Middle frontal gyrus (tissue), 1 donor: ENCODE data around the gene CORO1C.

Experiments
- DNase-seq: peaks from one replicate; pipeline ENCODE4 v3.0.0-alpha.2; 2015; ENCODE audit warnings: low spot score; ENCODE audit errors: extremely low spot score

CORO1C gene

DNA sequence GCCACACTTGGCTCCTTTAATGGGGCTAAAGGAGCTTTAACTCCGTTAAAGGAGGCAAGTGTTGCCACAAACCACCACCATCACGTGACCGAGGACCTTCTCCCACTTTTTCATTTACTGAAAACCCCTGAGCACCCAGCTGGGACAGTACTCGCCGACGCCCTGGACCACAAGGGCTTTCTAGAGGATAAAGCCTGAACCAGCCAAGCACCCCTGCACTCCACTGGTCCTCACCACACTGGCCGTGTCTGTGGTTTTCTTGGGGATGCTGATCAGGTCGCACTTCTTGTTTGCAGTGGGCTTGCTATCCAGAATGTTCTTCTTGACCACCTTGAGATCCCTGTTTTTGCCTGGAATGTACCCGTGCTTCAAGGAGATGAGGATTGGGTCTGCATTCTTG lies 82.9 kb downstream of the CORO1C start:
- DNase-seq, result no peak

DNA sequence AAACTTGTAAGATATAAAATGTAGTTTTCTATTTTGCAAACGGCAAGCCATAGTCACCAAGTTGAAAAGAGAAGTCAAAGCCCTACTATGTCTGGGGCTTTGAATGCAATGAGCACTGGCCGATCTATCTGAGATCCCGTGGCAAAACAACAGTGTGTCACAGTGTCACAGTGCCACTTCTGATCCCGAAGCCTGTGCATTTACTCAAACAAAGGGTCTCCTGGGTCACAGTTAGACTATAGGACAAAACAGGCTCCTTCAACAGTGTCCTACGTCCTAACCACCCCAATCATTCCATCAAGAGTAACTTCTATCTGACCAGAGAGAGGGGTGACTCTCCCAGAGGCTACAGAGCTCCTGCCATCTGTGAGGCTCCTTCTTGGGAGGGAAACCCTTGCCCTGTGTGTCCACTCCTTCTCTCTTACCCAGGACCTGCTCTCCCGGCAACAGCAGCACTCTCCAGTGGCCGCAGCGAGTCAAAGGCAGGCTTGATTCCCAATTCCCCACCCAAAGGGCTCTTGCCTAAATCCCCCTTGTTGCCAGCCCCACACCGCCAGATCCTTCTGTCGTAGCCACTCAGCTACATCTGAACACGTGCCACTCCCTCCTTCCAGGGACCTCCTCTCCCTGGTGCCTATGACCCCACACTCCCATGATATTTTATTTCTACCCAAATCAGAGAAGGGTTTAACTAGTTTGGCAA lies 83.6 kb downstream of the CORO1C start:
- DNase-seq, result no peak

DNA sequence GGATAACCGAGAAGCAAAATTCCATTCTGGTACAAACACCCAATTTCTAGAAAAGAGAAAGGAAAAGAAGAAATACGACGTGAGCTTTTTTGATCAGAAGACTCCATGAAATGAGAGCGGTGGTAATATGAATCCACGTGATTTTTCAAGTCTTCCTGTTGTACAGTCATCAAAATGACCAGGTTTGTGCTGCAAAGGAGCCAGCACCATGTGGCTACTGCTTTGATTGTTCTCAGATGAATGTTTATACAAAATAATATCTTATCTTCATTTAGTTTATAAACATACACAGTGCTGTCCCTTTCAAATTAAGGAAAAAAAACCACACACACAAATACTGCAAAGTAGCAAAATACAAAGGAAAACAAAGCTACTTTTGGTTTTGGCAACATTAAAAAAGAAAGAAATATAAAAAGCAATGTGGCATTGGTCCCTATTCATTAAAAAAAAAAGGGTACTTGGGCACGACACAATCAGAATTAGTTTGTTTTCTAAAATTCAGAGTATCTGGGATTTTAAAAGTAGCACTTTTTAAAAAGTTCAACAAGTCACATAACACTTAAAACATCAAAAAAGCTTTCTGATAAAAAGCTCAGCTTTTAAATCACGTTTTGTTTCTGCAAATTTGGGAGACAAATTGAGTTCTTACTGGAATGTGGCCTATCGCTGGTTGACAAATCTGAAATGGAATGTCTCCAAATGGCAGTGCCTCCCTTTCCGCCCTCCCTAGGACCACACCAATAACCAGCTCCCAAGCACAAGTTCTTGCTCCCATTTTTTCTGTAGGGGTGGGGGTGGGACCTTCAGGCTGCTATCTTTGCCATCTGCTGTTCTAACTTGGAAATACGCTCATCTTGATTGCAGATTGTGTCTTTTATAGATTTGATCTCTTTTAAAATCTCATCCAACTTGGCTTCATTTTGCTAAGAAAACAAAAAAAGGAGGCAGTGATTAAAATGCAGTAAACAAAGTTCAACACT lies 84.4 kb downstream of the CORO1C start:
- no peak for DNase-seq

DNA sequence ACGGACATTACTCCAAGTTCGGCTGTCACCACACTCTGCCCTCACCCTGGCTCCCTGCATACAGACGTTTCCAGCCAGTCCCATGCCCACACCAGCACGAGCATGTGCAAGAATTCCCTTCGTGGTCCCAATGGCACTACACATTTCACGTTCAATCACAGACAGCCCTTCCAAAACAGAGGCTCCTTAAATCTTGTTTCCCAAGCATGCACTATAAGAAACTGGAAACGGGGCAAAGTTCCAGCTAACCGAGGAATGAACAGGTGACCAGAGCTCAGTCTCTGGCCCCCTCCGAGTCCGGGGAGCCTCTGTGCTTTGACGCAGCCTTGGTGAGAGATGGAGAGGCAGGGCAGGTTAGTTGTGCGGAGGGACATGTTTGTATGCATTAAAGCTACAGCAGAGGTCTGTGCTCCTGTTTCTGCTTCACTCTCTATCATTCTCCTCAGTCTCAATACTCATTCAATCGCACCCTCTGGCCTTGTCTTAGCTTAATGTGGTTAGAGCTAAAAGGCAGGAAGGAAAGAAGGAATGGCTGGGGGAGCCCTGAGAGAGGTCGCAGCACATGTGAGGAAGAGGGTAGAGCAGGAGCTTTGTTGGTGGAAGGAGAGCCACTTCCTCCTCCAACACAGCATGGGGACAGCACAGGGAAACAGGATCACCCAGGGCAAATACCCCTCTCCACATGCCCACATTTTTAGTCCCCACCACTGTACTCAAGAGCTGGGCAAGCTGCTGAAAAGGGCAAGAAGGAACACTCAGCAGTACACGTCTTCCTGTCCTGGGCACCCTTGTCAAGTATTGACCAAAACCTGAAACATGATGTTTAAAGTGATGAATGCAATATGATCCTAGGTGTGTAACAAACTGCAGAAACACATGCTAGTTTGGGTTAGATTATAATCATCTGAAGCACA lies 85.4 kb downstream of the CORO1C start:
- DNase-seq, result no peak

DNA sequence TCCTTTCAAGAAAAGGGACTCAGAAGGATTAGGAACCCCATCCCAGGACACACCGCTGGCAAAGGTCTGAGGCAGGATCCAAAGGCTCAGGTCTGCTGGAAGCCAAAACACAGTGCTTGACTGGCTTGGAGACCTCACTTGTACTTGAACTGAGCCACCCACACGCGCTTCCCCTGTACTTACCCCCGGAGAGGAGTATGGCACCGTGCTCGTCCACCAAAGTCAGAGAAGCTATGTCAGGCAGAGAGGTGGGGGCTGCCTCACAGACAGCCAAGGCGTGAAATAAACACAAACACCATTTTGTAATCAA lies 86.6 kb downstream of the CORO1C start:
- no peak for DNase-seq

DNA sequence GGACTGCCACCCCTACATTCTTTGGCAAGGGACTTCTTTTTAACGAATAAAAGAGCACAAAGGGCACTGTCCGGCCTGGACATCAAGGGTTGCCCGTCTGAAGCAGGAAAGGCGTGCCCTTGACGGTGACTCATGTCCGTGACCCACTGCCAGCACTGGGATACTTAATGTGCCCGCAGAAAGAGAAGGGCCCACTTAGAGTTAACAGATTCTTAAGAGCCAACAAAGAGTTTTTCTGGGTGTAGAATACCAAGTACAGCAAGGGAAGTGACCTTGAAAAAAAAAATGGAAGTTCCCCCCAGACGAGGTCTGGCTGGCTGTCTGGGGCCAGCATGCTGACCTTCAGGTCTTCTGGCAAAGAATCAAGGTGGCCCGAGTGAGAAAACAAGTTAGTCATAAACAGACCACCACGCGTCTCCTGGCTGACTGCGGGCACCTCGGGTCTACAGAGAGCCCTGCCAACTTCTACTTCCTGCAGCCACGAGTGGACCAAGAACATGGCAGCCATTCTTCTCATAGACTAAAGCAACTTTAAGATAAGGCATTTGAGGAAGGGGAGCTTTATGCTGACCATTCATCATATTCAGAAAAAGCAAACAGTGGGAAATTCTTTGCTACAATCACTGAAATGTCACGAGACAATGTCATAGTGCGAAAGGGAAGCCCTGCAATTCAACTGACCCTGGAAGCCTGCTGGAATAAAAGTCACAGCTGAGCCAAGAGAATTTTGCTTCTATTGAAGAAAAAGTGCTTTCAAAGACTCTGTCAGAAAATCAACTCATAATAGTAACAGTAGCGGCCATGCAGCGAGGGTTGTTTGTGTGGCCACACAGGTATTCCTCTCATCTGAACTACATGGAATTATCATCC lies 87.1 kb downstream of the CORO1C start:
- no peak for DNase-seq

DNA sequence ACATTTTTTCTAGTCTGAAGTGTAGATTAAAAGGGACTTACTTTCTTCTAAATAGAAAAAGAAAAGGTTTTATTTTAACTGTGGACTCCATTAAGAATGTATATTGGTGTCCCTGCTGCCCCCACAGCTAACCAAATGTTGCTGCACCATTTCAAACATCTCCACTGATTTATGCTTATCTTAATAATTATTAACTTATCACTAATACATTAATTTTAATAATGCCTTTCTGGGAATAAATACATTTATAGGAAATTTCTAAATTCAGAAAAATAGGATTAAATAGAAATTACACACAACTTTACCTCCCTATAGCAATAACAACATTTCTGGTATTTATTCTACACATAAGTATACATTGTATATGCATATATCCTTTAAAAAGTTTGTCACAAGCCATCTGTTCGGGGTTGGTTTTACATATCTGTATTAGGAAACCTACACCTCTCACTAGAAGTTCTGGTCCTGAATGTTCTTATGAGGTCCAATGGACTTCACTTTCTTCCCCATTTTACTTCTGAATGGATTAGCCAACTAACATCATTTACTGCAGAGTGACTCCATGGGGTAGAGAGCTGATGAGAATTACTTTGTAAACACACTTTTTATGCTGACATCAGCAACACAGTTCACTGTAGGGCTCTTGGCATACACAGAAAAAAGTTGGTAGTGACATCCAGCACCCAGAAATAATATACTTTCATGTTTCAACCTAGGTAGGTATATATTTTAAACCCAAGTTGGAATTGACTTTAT lies 88.2 kb downstream of the CORO1C start:
- no peak for DNase-seq

DNA sequence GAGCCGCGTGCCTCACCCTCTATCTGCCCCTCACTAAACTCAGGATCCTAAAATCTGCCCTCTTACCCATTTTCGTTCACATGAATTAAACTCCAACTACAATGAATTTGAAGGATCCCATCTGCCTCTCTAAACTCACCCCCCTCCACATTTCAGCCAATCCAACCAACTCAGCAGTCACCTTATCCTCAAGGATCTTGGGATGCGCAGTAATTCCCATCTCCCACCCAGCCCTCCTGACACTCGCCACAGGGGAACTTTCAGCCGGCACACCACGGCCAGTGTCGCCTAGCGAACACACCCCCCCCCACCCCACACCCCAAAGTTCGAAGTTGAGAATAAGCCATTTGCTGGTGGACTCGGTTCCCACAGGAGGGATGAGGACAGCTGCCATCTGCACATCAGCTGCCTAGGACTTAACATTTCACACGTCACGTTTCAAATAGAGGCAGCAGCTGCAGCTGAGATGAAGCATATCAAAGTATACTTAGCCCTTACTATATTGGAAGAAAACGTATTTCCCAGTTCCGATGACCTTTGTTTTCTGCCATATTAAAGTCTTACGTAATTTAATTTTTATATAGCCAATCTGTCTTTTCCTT lies 88.9 kb downstream of the CORO1C start:
- no peak for DNase-seq

DNA sequence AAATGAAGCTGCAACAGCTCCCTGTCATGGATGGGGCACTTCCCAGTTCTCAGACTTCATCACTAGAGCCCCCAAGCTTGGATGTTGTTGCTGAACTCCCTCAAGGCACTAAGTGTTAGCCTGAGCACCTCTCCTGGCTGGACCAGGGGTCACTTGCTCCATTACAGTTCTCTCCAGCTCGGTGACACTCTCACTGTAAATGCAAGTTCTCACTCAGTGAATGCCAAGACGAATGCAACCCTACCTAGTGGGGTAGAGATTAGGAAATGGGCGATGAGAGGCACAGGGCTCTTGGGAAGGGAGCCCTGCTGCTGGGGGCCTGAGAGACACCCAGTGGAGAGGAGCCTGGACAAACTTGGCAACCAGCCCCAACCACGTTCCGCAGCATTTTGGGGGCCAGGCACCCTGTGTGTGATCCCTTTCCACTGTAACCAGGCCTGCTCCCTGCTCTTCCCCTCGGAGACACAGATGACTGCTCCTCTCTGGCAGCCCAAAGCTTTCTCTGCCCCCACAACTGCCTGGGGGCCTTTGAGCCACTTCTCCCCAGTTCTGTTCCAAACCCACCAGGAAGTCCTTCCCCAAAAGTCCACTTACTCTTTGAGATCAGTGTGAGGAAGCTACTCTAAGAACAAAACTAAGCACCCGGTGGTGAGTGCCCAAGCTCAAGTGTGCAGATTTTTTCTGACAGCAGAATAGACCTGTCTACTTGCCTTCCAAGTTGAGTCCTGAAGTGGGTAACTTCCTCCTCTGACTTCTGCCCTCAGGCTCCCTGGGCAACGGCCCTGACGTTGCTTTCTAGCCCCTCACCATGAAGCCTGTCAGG lies 89.7 kb downstream of the CORO1C start:
- DNase-seq, result no peak

DNA sequence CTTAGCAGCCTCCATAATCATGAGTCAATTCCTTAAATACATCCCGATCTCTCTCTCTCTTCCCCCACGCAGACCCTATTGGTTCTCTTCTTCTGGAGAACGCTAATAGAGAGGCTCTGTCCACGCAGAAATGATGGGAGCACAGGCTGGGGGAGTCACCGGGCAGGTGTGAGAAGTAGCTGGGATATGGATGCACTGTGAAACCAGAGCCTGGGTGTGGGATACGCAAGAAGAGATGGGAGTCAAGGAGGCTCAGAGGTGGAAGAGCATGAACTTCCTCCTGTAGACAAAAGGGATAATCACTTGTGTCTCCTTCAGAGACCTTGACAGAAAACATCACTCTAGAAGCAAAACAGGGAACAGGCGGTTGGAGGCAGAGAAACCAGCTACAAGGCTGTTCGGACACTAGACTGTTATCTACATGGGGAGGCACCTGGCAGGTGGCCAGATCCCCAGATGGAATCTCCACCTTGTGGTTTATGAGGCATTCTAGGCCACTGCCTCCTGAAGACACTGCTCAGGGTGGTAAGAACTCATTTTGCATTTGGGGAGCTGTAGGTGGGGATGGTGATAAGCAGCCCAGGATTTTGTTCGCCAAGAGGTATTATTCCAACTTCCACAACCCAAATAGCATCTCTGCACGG lies 90.4 kb downstream of the CORO1C start:
- no peak for DNase-seq

DNA sequence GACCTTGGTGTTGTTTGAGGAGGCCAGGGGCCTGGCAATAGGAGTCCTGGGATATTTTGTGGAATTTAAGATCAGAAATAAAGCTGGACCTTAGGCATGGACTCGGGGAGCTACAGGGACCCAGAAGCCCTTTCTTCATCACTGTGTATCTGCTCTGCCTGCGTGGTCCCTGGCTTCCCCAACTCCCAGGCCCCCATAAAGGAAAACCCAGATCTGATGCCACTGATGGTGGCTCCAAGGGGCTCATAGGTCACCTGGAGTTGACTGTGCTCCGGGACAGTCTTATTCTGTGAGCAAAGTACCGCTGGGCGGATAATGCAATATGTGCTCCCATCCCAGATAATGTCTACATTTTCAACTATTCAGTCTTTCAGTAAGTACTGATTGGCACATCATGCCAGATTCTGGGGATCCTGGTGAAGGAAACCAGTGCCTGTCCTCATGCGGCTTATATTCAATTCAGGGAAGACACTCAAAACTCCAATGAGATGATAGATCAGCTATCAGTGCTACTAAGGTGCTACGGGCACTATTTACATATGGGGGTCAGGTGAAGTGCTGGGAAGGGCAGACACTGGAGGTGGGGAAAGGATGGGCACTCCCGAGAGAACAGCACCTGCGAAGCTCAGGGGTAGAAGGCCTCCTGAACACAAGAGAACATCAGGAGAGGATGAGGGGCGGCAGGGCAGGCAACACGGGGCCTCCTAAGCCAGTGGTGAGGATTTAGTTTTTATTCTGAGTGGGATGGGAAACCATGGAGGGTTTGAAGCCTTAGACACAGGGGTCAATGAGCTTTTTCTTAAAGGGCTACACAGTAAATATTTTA lies 92.1 kb downstream of the CORO1C start:
- DNase-seq, result no peak

DNA sequence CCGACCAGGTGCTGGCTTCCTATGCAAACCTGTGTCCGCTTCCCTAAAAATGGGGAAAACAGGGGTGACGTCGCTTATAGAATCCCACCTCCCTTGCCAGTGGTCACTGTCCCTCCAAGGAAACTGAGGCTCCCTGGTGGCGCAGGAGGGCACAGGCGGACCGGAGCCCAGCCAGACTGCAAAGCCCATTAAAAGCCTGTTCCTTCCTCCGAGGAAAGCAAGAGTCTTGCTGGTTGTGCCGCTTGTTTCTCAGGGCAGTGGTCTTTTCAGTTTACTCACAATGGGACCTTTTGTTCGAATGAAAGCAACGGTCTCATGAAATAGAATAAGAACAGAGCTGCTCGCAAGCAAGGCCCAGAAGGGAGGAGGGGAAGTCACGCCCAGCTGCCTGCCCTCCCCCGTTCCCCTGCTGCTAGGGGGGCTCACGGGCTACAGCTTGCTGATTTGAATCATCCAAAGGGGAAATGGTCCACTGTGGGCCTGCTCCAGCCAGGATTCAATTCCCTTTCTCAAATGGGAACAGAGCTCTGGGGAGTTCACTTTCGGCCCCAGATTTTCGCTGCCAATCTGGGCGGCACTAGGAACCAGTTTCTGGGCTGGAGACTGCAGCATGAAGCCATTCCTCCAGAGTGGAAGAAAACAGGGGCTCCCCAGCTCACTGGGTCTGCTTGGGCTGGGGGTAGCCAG lies 93.0 kb downstream of the CORO1C start:
- DNase-seq, result no peak

DNA sequence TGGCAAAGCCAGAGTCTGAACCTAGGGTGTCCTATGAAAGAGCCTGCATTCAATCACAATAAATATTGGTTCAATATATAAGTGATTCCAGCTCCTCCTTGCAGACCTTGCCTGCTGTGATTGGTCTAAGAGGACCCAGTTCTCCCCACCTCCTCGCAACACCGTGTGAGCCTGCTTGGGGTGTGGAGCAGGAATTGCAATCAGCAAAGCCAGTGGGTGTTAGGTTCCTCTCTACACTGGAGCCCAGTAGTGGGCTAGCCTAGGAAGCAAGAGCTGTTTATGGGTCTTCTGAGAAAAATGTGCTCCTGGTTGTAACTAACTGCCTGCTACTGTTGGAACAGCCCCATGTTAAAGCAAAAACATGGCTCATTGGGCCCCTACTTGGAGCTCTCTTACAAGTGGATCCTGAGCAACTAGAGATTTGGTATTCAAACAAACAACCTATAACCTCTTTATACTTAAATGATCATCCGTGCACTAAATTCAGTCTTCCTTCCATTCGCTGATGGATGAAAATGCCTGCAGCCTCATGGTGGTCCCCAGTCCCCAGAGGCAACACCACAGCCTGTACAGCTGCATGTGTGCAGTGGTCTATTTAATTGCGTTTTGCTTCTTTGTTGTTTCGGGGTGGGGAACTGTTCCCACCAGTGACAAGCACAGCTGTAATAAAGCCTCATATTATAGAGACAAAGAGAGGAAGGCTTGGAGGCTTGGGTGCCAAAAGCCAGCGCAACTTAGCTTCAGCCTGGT lies 93.9 kb downstream of the CORO1C start:
- DNase-seq, result no peak

DNA sequence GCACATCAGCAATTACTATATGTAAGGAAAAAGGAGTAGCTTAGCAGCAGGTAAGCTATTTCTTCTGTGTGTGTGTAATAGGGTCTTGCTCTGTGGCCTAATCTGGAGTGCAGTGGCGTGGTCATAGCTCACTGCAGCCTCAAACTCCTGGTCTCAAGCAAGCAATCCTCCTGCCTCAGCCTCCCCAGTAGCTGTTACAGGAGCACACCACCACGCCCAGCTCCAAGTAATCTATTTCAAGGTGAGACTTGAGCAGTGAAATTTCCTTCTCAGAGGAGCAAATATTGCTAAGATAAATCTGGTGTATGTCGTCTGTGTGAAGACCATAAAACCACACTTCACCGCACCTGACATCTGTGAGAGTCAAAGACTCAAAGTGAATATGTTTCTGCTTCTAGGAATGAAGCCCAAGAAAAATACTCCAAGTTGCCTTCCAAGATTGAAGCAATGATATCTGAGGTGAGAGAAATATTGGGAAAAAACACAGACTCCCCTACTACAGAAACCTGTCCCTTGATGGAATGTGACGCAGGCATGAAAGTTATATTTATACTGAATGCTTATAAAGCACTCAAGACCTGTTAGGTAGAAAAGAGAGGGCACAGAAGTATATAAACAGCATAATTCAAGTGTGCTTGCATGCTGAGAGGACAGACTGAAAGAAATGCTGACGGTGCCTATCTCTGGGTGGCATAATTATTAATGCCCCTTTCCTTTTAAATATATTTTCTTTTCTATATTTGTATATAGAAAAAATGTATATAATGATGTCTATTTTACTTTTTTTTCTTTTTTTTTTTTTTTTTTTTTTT lies 95.1 kb downstream of the CORO1C start:
- DNase-seq, result no peak
